Choroid plexus epithelial cell (primary cell): ENCODE measurements around the gene RAG1.

Experiments
- DNase-seq: peaks from one replicate; pipeline ENCODE4 v3.0.0-alpha.2; 2010; ENCODE audit warnings: low read depth
- H3K4me3 ChIP-seq: 2 replicates; pipeline ENCODE4 v1.5.1; 2011; ENCODE audit warnings: low read depth, mild to moderate bottlenecking, control low read depth, low read length, moderate library complexity
- CTCF ChIP-seq: conservative IDR thresholded peaks from 2 replicates; pipeline ENCODE4 v1.5.1; 2011; ENCODE audit warnings: low read depth, mild to moderate bottlenecking, control low read depth, inconsistent platforms, low read length, moderate library complexity

RAG1 gene

GRCh38 chr11:36588099-36588498 lies 20.3 kb downstream of the RAG1 start:
- DNase-seq: no peak
- no peak overlapping the region for H3K4me3 ChIP-seq
- no peak for TF ChIP-seq CTCF

GRCh38 chr11:36590513-36590912 lies 22.7 kb downstream of the RAG1 start:
- no peak for TF ChIP-seq CTCF
- DNase-seq: no peak
- no peak overlapping the region for H3K4me3 ChIP-seq

- DNase-seq: no peak
- TF ChIP-seq CTCF: no peak
- H3K4me3 ChIP-seq: no peak overlapping the region
Measured at GRCh38 chr11:36591433-36591832, 23.6 kb downstream of the RAG1 start.

- no peak for TF ChIP-seq CTCF
- H3K4me3 ChIP-seq: peak within 1 kb of the TSS; percentile 79
- peak; percentile 95 for DNase-seq
Measured at GRCh38 chr11:36594316-36594989, 26.6 kb downstream of the RAG1 start, which contains the start of gene IFTAP. IFTAP (plus strand) TSS chr11:36594502; CDS start chr11:36610104, 15,602 bp downstream.

- no peak for TF ChIP-seq CTCF
- no peak overlapping the region for H3K4me3 ChIP-seq
- no peak for DNase-seq
Measured at GRCh38 chr11:36596880-36597279, 29.1 kb downstream of the RAG1 start.

- no peak within 1 kb of the TSS for H3K4me3 ChIP-seq
- no peak for TF ChIP-seq CTCF
- no peak for DNase-seq
Measured at GRCh38 chr11:36598051-36598450, 30.2 kb downstream of the RAG1 start, which contains the start of gene RAG2. RAG2 (minus strand) TSS chr11:36598236; CDS start chr11:36594168, 4,068 bp downstream.

- DNase-seq: no peak
- no peak for TF ChIP-seq CTCF
- no peak overlapping the region for H3K4me3 ChIP-seq
Measured at GRCh38 chr11:36600180-36600579, 32.4 kb downstream of the RAG1 start.
